Measurements from ENCODE around the gene ATP4B. TPM values are rescaled to one million over a fixed set of nuclear protein-coding genes. Genes with fewer than 3 reads are reported as not detected.

ATP4B gene
- total and polyA plus RNA-seq, 2 donors (not counting 1 experiment from before 2014, with no cell fraction given): not detected

DNA sequence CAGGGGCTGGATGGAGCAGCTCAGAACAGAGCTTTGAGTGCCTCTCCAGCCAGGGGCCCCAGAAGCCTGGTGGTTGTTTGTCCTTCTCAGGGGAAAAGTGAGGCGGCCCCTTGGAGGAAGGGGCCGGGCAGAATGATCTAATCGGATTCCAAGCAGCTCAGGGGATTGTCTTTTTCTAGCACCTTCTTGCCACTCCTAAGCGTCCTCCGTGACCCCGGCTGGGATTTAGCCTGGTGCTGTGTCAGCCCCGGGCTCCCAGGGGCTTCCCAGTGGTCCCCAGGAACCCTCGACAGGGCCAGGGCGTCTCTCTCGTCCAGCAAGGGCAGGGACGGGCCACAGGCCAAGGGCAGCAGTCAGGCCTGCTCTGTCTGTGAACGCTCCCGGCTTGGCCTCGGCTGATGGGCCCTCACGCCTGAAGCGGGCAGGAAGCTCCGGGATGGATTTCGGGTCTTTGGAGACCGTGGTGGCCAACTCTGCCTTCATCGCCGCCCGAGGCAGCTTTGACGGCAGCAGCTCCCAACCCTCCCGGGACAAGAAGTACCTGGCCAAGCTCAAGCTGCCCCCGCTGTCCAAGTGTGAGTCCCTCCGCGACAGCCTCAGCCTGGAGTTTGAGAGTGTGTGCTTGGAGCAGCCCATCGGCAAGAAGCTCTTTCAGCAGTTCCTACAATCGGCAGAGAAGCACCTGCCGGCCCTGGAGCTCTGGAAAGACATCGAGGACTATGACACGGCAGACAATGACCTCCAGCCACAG lies 9.1 kb upstream of the ATP4B start, which contains the start of gene GRK1:
Gene GRK1 (plus strand): TSS at position 269 of the 751 bp plus-strand sequence. CDS start 168 bp downstream, at position 437.
- no peak for TF ChIP-seq EZH2 (IDR thresholded peaks at IDR 0.05; ENCODE audit: low read length, missing control alignments)
- no peak for TF ChIP-seq CTCF (conservative IDR thresholded peaks at IDR 0.05 in 1 of 2, IDR thresholded peaks at IDR 0.05 in 1 of 2; ENCODE audit: low read depth in 1 of 2, low read length in 2 of 2)
- Histone ChIP-seq H4K20me1 (ENCODE audit: control insufficient read depth, extremely low read depth, insufficient read depth, low read length) (no peaks in the 10 kb centered on the region), H3K4me1 (ENCODE audit: control insufficient read depth, extremely low read depth, insufficient read depth, low read length) (no peaks in the 10 kb centered on the region), H3K9ac (ENCODE audit: insufficient read depth, low read length) (no peak within 1 kb of the TSS), H3K4me3 (replicated peaks in 1 of 4; ENCODE audit: control extremely low read depth in 1 of 4, insufficient read depth in 1 of 4, low read depth in 3 of 4, low read length in 4 of 4) (no peak within 1 kb of the TSS), H3K36me3 (ENCODE audit: control insufficient read depth, insufficient read depth, low read length) (no peaks in the 10 kb centered on the region), H2AFZ (ENCODE audit: low read length) (no peak within 1 kb of the TSS), H3K27me3 (ENCODE audit: control insufficient read depth, insufficient read depth, low read length) (no peaks in the 10 kb centered on the region), H3K79me2 (ENCODE audit: control insufficient read depth, insufficient read depth, low read length) (no peaks in the 10 kb centered on the region), H3K4me2 (ENCODE audit: extremely low read depth, insufficient read depth, low read length) (no peak within 1 kb of the TSS), H3K9me3 (ENCODE audit: control insufficient read depth, insufficient read depth, low read depth, low read length) (no peaks in the 10 kb centered on the region), H3K27ac (ENCODE audit: insufficient read depth, low read length) (no peak within 1 kb of the TSS)
- no peak for DNase-seq (ENCODE audit: low read depth in 2 of 2)

- H4K20me1 ChIP-seq (ENCODE audit: control insufficient read depth, extremely low read depth, insufficient read depth, low read length): no peaks in the 10 kb centered on the region
- no peak for DNase-seq (ENCODE audit: low read depth in 2 of 2)
Measured at GRCh38 chr13:113666329-113666670, 8.3 kb upstream of the ATP4B start.

More at GRCh38 chr13:113666329-113666670, 8.3 kb upstream of the ATP4B start:
- Histone ChIP-seq H3K27me3 (ENCODE audit: control insufficient read depth, insufficient read depth, low read length) (no peaks in the 10 kb centered on the region), H3K27ac (ENCODE audit: insufficient read depth, low read length) (no peak overlapping the region), H3K4me1 (ENCODE audit: control insufficient read depth, extremely low read depth, insufficient read depth, low read length) (no peaks in the 10 kb centered on the region), H3K79me2 (ENCODE audit: control insufficient read depth, insufficient read depth, low read length) (no peaks in the 10 kb centered on the region), H3K9ac (ENCODE audit: insufficient read depth, low read length) (no peak overlapping the region), H3K4me2 (ENCODE audit: extremely low read depth, insufficient read depth, low read length) (no peak overlapping the region), H3K9me3 (ENCODE audit: control insufficient read depth, insufficient read depth, low read depth, low read length) (no peaks in the 10 kb centered on the region), H3K36me3 (ENCODE audit: control insufficient read depth, insufficient read depth, low read length) (no peaks in the 10 kb centered on the region), H3K4me3 (replicated peaks in 1 of 4; ENCODE audit: control extremely low read depth in 1 of 4, insufficient read depth in 1 of 4, low read depth in 3 of 4, low read length in 4 of 4) (no peak overlapping the region), H2AFZ (ENCODE audit: low read length) (no peak overlapping the region)
- no peak for TF ChIP-seq EZH2 (IDR thresholded peaks at IDR 0.05; ENCODE audit: low read length, missing control alignments)
- TF ChIP-seq CTCF (conservative IDR thresholded peaks at IDR 0.05 in 1 of 2, IDR thresholded peaks at IDR 0.05 in 1 of 2; ENCODE audit: low read depth in 1 of 2, low read length in 2 of 2): no peak
